Subcutaneous adipose tissue (tissue), 4 donors: Measurements from ENCODE around the gene BTN1A1. TPM values are rescaled to one million over a fixed set of nuclear protein-coding genes. Genes with fewer than 3 reads are reported as not detected.

Source experiments
- total RNA-seq, 4 donors: library from RNA; depleted of rRNA; stranded (reverse); fragments of >200 nt; gene quantifications; one replicate each; pipeline ENCODE4 v1.1.0, GENCODE V29; 2016
- TF ChIP-seq, protein P1 (sequence below): fragments of 450-650 bp; IDR thresholded peaks from one replicate; pipeline ENCODE4 v1.5.1; 2016; ENCODE audit warnings: low read depth, mild to moderate bottlenecking, control low read depth, antibody characterized with exemption, moderate library complexity

The BTN1A1 gene
- total RNA-seq, 4 donors from 2014 or later: not detected

DNA sequence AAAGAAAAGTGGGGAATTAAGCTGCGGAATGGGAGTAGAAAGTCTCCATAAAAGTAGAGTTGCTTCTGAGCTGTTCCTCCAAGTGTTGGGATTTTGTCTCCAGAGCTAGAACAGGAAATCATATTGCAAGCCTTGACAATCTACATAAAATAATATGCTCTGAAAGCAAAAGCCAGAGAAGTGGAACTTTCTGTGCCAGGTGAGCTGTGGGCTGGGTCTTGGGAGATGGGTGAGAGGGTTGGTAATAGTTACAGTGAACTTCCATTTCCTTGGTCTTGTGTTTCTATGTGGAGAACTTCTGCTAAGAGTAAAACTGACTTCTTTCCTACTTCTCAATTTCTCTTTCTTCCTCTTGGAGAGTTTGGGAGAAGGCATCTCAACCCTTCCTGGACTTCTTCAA is 31.8 kb downstream of the BTN1A1 start:
- TF ChIP-seq, protein P1, sequence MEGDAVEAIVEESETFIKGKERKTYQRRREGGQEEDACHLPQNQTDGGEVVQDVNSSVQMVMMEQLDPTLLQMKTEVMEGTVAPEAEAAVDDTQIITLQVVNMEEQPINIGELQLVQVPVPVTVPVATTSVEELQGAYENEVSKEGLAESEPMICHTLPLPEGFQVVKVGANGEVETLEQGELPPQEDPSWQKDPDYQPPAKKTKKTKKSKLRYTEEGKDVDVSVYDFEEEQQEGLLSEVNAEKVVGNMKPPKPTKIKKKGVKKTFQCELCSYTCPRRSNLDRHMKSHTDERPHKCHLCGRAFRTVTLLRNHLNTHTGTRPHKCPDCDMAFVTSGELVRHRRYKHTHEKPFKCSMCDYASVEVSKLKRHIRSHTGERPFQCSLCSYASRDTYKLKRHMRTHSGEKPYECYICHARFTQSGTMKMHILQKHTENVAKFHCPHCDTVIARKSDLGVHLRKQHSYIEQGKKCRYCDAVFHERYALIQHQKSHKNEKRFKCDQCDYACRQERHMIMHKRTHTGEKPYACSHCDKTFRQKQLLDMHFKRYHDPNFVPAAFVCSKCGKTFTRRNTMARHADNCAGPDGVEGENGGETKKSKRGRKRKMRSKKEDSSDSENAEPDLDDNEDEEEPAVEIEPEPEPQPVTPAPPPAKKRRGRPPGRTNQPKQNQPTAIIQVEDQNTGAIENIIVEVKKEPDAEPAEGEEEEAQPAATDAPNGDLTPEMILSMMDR: no peak

DNA sequence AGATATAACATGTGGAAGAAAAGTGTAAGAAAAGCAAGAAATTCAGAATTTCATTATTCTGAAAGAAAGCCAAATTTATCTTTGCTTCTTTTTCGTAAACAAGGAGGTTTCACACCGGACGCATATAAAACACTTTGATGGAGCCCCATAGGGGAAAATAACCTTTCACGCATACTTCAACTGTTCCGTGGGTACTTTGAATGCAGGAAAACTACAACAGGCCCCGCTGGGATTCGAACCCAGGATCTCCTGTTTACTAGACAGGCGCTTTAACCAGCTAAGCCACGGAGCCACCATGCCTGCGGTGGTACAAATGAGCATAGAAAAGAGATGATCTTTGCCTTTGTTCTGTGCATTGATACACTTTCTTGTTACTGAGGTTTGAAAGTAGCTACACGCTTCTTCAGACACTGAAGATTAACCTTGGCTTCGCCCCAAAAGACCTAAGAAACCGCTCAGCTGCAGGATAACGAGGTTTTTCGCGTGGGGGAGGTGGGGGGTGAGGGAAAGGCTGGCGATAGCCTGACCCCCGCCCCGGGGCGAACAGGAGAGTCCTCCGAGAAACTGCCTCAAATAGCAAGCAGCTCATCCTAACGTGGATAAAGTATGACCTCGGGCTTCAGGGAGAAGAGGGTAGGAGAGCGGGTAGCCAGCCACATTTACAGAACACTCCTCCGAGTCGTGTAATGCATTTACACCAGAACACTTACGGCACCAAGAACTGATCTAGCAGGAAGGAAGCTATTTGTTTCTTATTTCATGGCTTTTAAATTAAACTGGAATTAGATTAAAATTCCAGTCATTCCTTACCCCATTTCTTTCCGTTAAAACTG is 32.8 kb downstream of the BTN1A1 start:
- TF ChIP-seq, protein P1: no peak

DNA sequence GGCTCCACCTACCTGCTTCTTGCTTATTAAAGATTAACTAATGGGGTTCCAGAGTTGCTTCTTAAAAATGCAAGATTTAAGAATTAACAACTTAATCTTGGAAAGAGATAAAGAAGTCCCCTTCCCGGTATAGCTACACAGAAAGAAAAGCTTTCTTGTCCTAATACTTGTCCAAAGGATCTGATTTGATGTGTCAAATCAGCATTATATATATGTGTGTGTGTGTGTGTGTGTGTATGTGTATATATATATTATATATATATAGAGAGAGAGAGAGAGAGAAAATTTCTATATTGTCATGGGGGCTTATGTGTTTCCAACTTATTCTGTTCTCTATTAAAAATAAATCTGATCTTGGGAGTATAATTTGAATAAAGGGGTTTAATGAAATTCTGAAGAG is 33.4 kb downstream of the BTN1A1 start:
- TF ChIP-seq, protein P1: no peak

DNA sequence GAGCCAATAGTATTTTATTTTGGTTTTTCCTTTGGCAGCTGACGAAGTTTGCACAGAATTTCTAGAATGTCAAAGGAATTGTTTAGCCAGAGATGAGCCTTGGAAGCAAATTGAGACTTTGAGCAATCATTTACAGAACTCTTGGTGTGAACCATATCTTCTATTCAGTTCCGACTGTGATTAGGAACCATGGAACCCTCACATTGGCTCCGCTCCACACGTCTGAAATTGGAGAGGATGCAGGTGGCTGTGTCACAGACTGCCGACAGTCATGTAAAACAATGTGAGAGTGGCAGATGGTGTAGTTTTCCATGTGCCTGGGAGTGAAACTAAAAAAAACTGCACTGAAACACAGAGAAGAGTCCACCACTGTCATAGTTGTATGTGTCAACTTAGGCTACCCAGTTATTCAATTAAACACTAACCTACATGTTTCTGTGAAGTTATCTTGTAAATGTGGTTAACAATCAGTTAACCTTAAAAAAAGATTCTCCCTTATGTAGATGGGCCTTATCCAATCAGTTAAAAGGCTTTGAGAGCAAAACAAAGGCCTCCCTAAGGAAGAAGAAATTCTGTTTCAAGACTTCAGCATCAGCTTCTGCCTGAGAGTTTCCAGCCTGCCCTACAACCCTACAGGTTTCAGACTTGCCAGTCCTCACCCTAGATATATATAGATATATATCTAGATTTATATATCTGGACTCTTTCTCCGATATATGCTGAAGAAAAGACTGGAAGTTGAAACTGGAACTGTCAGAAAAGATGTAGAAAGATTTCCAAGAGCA is 34.8 kb downstream of the BTN1A1 start:
- TF ChIP-seq, protein P1: no peak

DNA sequence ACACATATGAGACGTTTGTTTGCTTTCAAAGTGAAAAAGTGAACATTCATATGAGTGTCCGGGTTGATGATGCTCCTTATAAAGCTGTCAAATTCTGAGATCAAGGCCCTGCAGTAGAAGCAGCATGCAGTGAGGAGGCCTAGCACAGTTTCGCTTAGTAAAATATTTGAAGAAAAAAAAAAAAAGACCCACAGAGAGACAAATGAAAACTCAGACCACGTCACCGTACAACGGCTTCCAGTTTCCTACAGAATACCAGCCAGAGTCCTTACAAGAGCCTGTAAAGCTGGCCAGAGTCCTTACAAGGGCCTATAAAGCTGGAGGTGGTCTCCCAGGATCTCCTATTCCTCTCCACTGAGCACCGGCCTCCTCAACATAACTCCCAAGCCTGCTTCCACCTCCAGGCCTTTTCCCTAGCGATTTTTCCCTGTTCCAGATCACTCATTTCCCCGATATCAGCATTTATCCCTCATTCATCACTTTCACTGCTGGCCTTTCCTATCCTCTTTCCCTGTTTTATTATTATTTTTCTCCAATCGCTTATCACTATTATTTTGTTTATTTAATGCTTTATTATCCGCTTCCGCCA is 36.6 kb downstream of the BTN1A1 start:
- TF ChIP-seq, protein P1: no peak

DNA sequence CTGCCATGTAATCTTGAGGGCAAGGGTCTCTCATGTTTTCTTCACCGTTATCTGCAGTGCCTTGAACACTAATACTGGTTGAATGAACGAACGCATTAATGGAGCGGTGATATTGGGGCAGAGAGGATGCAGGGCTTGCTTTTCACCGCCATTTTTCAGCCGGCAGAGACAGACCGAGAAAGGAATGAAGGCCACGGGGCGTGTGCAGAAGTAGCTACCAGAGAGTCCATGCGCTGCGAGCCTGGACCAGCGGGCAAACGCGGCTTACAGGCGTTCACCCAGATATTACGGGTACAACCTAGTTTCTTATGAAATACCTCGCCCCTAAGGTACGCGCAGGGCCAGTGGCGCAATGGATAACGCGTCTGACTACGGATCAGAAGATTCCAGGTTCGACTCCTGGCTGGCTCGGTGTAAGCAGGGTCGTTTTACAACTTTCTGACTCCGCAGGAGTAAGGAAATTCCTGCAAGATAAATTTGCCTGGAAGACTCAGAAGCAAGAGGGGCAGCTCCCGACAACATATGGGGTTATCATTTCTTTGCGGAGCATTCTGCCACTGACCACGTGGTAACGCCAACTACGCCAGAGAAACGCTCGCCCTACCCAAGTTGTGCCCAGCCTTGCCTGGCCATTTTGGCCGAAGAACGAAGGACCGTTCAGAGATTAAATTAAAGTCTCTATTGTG is 37.2 kb downstream of the BTN1A1 start:
- TF ChIP-seq, protein P1: no peak
